ENCODE measurements around the gene DEDD2. TPM values are rescaled to one million over a fixed set of nuclear protein-coding genes. Genes with fewer than 3 reads are reported as not detected.

Gene DEDD2
- total RNA-seq, 1 experiment from 2014 or later = 45.6 TPM

- intact Hi-C loops (cut with micrococcal nuclease; ENCODE audit: unreplicated experiment) = no loop called here
- Histone ChIP-seq H3K4me2 (no peak overlapping the region), H3K79me2 (ENCODE audit: low read depth) (peaks cover 41% of the 10 kb centered on the region), H3K4me1 (replicated peaks; ENCODE audit: insufficient read depth) (peaks cover 12% of the 10 kb centered on the region; the same call in 1 of the 2 replicates), H3K9me2 (ENCODE audit: insufficient read depth) (no peaks in the 10 kb centered on the region), H3K4me3 (no peak overlapping the region), H3K27ac (no peak overlapping the region), H3K27me3 (ENCODE audit: insufficient read depth, low read depth) (no peaks in the 10 kb centered on the region), H3K9me3 (ENCODE audit: insufficient read depth, low read depth) (no peaks in the 10 kb centered on the region), H4K20me1 (ENCODE audit: insufficient read depth) (0 out of 2 replicates have a peak, but pooled peaks cover 3% of the 10 kb centered on the region), H3F3A (ENCODE audit: insufficient read depth, low read depth) (peaks cover 34% of the 10 kb centered on the region), H3K36me3 (ENCODE audit: low read depth) (peaks cover 34% of the 10 kb centered on the region), H2AFZ (no peak overlapping the region)
- POLR2A ChIA-PET (ENCODE audit: unreplicated experiment) = no interaction called here
- TF ChIP-seq, protein P1, sequence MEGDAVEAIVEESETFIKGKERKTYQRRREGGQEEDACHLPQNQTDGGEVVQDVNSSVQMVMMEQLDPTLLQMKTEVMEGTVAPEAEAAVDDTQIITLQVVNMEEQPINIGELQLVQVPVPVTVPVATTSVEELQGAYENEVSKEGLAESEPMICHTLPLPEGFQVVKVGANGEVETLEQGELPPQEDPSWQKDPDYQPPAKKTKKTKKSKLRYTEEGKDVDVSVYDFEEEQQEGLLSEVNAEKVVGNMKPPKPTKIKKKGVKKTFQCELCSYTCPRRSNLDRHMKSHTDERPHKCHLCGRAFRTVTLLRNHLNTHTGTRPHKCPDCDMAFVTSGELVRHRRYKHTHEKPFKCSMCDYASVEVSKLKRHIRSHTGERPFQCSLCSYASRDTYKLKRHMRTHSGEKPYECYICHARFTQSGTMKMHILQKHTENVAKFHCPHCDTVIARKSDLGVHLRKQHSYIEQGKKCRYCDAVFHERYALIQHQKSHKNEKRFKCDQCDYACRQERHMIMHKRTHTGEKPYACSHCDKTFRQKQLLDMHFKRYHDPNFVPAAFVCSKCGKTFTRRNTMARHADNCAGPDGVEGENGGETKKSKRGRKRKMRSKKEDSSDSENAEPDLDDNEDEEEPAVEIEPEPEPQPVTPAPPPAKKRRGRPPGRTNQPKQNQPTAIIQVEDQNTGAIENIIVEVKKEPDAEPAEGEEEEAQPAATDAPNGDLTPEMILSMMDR (conservative IDR thresholded peaks at IDR 0.05) = no peak
- TF ChIP-seq EZH2 (IDR thresholded peaks at IDR 0.05; ENCODE audit: low read depth) = no peak
- no peak for DNase-seq
- CTCF ChIA-PET = no interaction called here
- no TSS peak for BruUV-seq (replicated peaks)
Measured at GRCh38 chr19:42198676-42199439, 18.6 kb downstream of the DEDD2 start.

DNA sequence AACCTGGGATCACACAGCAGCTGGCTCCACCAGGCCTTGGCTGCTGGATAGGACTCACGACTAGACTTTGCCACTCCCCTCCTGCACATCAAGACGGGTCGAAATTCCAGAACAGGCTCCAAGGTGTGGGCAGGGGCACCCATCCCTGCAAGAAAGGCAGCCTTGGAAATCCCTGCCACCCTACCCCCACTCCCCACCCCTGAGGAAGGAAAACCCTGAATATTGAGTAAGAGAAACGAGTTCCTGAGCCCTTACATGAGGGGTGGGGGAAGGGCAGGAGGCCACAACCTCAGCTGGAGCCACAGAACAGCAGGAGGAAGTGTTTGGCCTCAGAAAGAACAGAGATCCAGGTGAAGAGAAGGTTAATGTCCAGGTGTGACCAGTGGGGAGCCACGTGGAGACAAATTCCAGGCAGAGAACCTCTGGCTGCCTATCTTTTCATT, 20.1 kb downstream of the DEDD2 start:
- peak; percentile 38 to 69 for DNase-seq
- Histone ChIP-seq H3K27ac (peak overlapping the region; percentile 24; the same call in 1 of the 2 replicates), H3K9me3 (ENCODE audit: insufficient read depth, low read depth) (no peaks in the 10 kb centered on the region), H4K20me1 (ENCODE audit: insufficient read depth) (0 out of 2 replicates have a peak, but pooled peaks cover 3% of the 10 kb centered on the region), H3K27me3 (ENCODE audit: insufficient read depth, low read depth) (no peaks in the 10 kb centered on the region), H3K79me2 (ENCODE audit: low read depth) (peaks cover 27% of the 10 kb centered on the region), H3K36me3 (ENCODE audit: low read depth) (peaks cover 20% of the 10 kb centered on the region), H2AFZ (no peak overlapping the region), H3K4me2 (no peak overlapping the region), H3K4me1 (replicated peaks; ENCODE audit: insufficient read depth) (peaks cover 24% of the 10 kb centered on the region), H3K9me2 (ENCODE audit: insufficient read depth) (no peaks in the 10 kb centered on the region), H3F3A (ENCODE audit: insufficient read depth, low read depth) (peaks cover 38% of the 10 kb centered on the region), H3K4me3 (no peak overlapping the region)
- no peak for TF ChIP-seq EZH2 (IDR thresholded peaks at IDR 0.05; ENCODE audit: low read depth)
- TF ChIP-seq, protein P1 (conservative IDR thresholded peaks at IDR 0.05) = no peak
- ChIA-PET CTCF (no interaction called here), POLR2A (ENCODE audit: unreplicated experiment) (no interaction called here)
- intact Hi-C loops (cut with micrococcal nuclease; ENCODE audit: unreplicated experiment) = no loop called here
- BruUV-seq (replicated peaks) = no TSS peak

DNA sequence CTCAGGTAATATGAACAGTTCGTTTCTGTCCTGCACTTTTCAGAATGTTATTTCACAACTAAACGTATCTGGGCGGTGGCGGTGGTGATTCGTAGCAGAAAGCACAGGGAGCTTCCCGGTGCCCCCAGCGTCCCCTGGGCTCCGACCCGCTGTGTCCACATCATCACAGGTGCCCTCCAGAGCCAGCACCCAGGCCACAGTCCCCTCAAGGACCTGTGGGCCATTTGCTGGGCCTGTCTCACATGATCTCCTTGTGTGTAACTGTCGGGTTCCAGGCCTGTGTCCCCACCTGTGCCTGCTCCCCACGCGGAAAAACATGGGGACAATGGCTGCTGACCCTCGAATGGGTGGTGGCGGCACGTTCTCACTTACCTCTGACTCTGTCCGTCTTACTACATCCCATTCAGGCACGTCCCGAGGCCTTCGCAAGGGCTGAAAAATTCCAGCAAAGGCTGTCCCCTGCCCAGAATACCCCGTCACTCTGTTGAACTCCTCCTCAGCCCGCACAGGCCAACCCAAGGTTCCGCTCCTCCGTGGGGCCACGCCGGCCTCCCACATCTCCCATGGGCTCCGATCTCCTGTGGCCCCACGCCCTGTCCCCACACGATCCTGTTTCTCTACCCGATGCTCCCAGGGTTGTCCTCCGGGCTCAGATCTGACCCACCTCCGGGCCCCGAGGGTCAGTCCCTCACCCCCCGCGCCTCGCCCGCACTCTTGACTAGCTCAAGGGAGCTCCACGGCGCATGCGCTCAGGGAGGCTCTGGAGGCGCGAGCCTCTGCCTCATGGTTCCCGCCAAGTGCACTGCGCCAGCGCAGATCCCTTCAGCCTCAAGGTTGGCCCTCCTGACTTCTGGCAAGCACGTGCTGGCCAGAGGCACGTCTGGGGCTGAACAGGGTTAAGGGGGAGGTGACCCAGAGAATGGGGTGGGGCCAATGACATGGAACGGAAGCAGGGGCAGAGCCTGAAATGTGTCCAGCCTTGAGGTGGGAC, 21.2 kb downstream of the DEDD2 start:
- Histone ChIP-seq H3K79me2 (ENCODE audit: low read depth) (peaks cover 16% of the 10 kb centered on the region), H3F3A (ENCODE audit: insufficient read depth, low read depth) (peaks cover 44% of the 10 kb centered on the region), H4K20me1 (ENCODE audit: insufficient read depth) (0 out of 2 replicates have a peak, but pooled peaks cover 3% of the 10 kb centered on the region), H3K9me3 (ENCODE audit: insufficient read depth, low read depth) (no peaks in the 10 kb centered on the region), H2AFZ (no peak overlapping the region), H3K27me3 (ENCODE audit: insufficient read depth, low read depth) (no peaks in the 10 kb centered on the region), H3K27ac (no peak overlapping the region), H3K4me3 (no peak overlapping the region), H3K9me2 (ENCODE audit: insufficient read depth) (no peaks in the 10 kb centered on the region), H3K4me1 (replicated peaks; ENCODE audit: insufficient read depth) (peaks cover 35% of the 10 kb centered on the region), H3K36me3 (ENCODE audit: low read depth) (peaks cover 14% of the 10 kb centered on the region), H3K4me2 (no peak overlapping the region)
- BruUV-seq (replicated peaks) = no TSS peak
- TF ChIP-seq, protein P1 (conservative IDR thresholded peaks at IDR 0.05) = no peak
- TF ChIP-seq EZH2 (IDR thresholded peaks at IDR 0.05; ENCODE audit: low read depth) = no peak
- ChIA-PET POLR2A (ENCODE audit: unreplicated experiment) (no interaction called here), CTCF (no interaction called here)
- intact Hi-C loops (cut with micrococcal nuclease; ENCODE audit: unreplicated experiment) = no loop called here
- DNase-seq = no peak
